A673 (cell line): ENCODE data around the gene PKN1. TPM values are rescaled to one million over a fixed set of nuclear protein-coding genes. Genes with fewer than 3 reads are reported as not detected.

Experiments
- BruUV-seq: library from RNA; stranded (reverse); fragments of 400-500 nt; replicated peaks from 2 replicates; lab custom pipeline; 2021; lab: Mats Ljungman, UMichigan
- CTCF ChIA-PET: fragments of 300-600 bp; sonication (Branson Sonifier 250); formaldehyde crosslinking; loops from one replicate; lab custom pipeline; 2022; ENCODE audit warnings: antibody characterized with exemption; lab: Charles Lee
- POLR2A ChIA-PET: fragments of 300-600 bp; sonication (Branson Sonifier 250); formaldehyde crosslinking; loops from one replicate; lab custom pipeline; 2022; ENCODE audit warnings: antibody characterized with exemption; ENCODE audit not compliant: low non-redundant PET; lab: Charles Lee
- DNase-seq: peaks from one replicate; pipeline ENCODE4 v3.0.0-alpha.2; 2015; ENCODE audit warnings: low spot score
- H3K27ac ChIP-seq: fragments of 200-600 bp; sonication (generic); 2 replicates; pipeline ENCODE4 v1.5.1; 2016; ENCODE audit warnings: mixed run types, low read depth, mild to moderate bottlenecking, mixed read lengths, antibody characterized with exemption, low read length; ENCODE audit not compliant: poor library complexity, severe bottlenecking
- H3K27me3 ChIP-seq: fragments of 200-600 bp; sonication (generic); replicated peaks from 2 replicates; pipeline ENCODE4 v1.6.1; 2017; ENCODE audit warnings: mixed run types, low read depth, mild to moderate bottlenecking, mixed read lengths, antibody characterized with exemption, low read length; ENCODE audit not compliant: insufficient read depth, poor library complexity
- H3K36me3 ChIP-seq: fragments of 200-600 bp; sonication (generic); 2 replicates; pipeline ENCODE4 v1.6.1; 2016; ENCODE audit warnings: mixed run types, mild to moderate bottlenecking, mixed read lengths, antibody characterized with exemption, low read length; ENCODE audit not compliant: insufficient read depth, poor library complexity, severe bottlenecking
- H3K4me1 ChIP-seq: fragments of 200-600 bp; sonication (generic); 2 replicates; pipeline ENCODE4 v1.6.1; 2017; ENCODE audit warnings: mixed run types, mild to moderate bottlenecking, mixed read lengths, antibody characterized with exemption, low read length; ENCODE audit not compliant: insufficient read depth, poor library complexity, severe bottlenecking
- H3K4me3 ChIP-seq: fragments of 200-600 bp; sonication (generic); 2 replicates; pipeline ENCODE4 v1.5.1; 2016; ENCODE audit warnings: low read depth, mixed run types, mild to moderate bottlenecking, mixed read lengths, low read length; ENCODE audit not compliant: poor library complexity, severe bottlenecking
- H3K9me3 ChIP-seq: fragments of 200-600 bp; sonication (generic); 2 replicates; pipeline ENCODE4 v1.6.1; 2016; ENCODE audit warnings: mixed run types, low read depth, mild to moderate bottlenecking, mixed read lengths, antibody characterized with exemption, low read length; ENCODE audit not compliant: poor library complexity, severe bottlenecking
- EZH2 ChIP-seq: fragments of 200-600 bp; sonication (generic); IDR thresholded peaks from 2 replicates; pipeline ENCODE4 v1.6.1; 2017; ENCODE audit warnings: borderline replicate concordance, low read depth, mild to moderate bottlenecking, mixed read lengths, antibody characterized with exemption, low read length; ENCODE audit not compliant: poor library complexity, severe bottlenecking
- intact Hi-C: fragments of 100-400 bp; cut with micrococcal nuclease; formaldehyde crosslinking; loops from one replicate; pipeline ENCODE4 v1.10.0; 2022; ENCODE audit not compliant: unreplicated experiment
- total RNA-seq: library from RNA; stranded (reverse); gene quantifications from 2 replicates; pipeline ENCODE4 v1.2.3, GENCODE V29; 2021
- TF ChIP-seq, protein P1 (sequence below): fragments of 300-800, 200-600 bp; sonication (generic); conservative IDR thresholded peaks from 2 replicates; pipeline ENCODE4 v1.5.1; 2017; ENCODE audit warnings: low read depth, mild to moderate bottlenecking, antibody characterized with exemption, low read length, moderate library complexity, mixed read lengths

The PKN1 gene
- total RNA-seq, 1 experiment from 2014 or later = 91.4 TPM

DNA sequence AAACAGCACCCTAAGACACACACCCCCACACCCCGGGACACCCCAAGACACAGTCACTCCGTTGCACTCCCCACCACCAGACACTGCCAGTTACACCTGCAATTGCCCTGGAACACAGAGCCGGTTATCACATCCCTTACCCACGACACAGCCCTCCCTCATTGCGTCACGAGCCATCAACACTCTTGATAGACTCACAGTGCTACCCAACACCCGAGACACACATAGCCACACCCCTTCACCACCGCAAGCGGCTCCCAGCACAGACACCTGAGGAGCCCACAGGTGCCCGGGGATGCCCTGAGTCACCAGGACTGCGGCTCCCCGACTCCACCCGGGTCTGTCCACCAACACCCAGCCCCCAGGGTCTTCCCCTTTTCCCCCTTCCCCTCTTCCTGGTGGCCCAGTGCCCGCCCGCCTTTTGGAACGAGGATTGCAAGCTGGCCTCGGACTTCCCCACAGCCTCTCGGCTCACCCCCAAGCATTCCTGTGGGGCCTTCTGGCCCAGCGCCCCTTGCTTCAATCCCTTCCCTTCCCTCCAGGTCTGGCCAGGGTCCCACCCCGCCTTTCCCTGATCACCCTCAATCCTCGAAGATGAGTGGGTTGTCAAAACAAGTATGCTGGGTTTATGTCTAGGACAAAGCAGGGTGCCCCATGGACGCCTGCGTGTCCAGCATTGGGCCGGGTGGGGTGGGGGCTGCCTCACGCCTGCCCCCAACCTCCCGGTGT lies 43.7 kb downstream of the PKN1 start:
- H3K4me3 ChIP-seq = no peak overlapping the region
- no peaks in the 10 kb centered on the region for H3K27me3 ChIP-seq
- TF ChIP-seq, protein P1, sequence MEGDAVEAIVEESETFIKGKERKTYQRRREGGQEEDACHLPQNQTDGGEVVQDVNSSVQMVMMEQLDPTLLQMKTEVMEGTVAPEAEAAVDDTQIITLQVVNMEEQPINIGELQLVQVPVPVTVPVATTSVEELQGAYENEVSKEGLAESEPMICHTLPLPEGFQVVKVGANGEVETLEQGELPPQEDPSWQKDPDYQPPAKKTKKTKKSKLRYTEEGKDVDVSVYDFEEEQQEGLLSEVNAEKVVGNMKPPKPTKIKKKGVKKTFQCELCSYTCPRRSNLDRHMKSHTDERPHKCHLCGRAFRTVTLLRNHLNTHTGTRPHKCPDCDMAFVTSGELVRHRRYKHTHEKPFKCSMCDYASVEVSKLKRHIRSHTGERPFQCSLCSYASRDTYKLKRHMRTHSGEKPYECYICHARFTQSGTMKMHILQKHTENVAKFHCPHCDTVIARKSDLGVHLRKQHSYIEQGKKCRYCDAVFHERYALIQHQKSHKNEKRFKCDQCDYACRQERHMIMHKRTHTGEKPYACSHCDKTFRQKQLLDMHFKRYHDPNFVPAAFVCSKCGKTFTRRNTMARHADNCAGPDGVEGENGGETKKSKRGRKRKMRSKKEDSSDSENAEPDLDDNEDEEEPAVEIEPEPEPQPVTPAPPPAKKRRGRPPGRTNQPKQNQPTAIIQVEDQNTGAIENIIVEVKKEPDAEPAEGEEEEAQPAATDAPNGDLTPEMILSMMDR = no peak
- no peak for TF ChIP-seq EZH2
- ChIA-PET POLR2A (interaction anchor here (0.6 kb wide), 1 partner anchor 293 kb away, joined by 3 read pairs; no protein-coding TSS in a partner anchor), CTCF (no interaction called here)
- peak; percentile 65 for DNase-seq
- peaks cover 36% of the 10 kb centered on the region for H3K4me1 ChIP-seq
- peaks cover 12% of the 10 kb centered on the region for H3K36me3 ChIP-seq
- H3K9me3 ChIP-seq = no peaks in the 10 kb centered on the region
- H3K27ac ChIP-seq = peak overlapping the region; percentile 43
- intact Hi-C loops = loop anchor here (5.0 kb wide), 1 partner anchor 115 kb away; no protein-coding TSS in a partner anchor
- no TSS peak for BruUV-seq

DNA sequence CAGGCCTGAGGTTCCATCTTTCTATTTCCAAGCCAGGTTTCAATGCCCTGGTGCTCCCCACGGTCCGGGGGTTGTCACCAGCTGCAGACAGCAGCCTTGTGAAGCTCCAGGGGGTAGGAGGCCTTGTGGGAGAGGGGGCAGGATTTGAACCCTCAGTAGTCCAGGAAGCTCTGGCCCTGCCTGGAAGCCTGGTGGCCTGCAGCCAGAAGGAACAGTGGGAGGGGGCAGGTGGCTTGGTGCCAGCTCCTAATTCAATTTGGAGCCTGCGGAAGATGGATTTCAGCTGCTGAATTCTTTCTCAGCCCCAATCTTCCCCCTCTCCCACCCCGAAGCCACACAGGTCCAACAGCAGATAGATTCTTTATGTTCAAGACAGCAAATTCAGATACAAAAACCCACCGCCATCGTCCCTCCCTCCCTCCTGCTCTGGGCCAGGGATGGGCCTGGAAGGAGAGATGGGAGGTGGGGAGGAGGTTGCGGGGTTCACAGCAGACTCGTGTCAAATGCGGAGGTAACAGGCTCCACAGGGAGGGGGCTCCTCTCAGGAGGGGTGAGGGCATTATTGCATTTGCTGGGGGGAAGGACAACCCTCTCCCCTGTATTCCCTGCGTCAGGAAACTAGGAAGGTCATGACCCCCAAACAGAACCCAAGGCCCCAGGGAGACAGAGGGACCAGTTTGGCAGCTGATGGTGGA lies 44.5 kb downstream of the PKN1 start:
- ChIA-PET POLR2A (interaction anchor here (0.6 kb wide), 1 partner anchor 293 kb away, joined by 3 read pairs; no protein-coding TSS in a partner anchor), CTCF (interaction anchor here (1.1 kb wide), 1 partner anchor 115 kb away, joined by 3 read pairs; no protein-coding TSS in a partner anchor)
- H3K36me3 ChIP-seq = peaks cover 12% of the 10 kb centered on the region
- no TSS peak for BruUV-seq
- no peaks in the 10 kb centered on the region for H3K27me3 ChIP-seq
- no peak overlapping the region for H3K4me3 ChIP-seq
- peaks cover 33% of the 10 kb centered on the region for H3K4me1 ChIP-seq
- DNase-seq = peak; percentile 77
- H3K9me3 ChIP-seq = no peaks in the 10 kb centered on the region
- peak overlapping the region; percentile 55 for H3K27ac ChIP-seq
- TF ChIP-seq, protein P1 = no peak
- no peak for TF ChIP-seq EZH2
- intact Hi-C loops = loop anchor here (5.0 kb wide), 1 partner anchor 115 kb away; no protein-coding TSS in a partner anchor

DNA sequence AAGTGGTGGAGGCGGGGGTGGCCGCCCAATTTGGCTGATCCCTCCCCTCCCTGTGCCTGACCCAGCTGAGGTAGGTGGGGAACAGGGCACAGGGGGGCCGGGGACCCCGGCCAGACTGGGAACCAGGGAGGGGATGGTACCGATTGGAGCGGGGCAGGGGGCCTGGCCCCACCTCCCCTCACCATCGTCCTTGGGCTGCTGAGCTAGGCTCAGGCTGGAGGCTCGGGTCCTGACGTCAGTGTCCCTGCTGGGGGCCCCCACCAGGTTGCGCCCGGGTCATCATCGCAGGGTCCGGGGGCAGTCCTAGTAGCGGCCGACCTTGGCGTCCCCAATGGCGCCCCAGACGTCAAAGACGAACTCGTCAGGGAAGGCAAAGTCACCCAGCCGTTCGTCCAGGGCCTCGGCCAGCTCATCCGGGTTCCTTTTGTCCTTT lies 45.0 kb downstream of the PKN1 start:
- H3K4me1 ChIP-seq = peaks cover 33% of the 10 kb centered on the region
- intact Hi-C loops = loop anchor here (5.0 kb wide), 1 partner anchor 116 kb away; no protein-coding TSS in a partner anchor
- no peaks in the 10 kb centered on the region for H3K9me3 ChIP-seq
- no peak for DNase-seq
- CTCF ChIA-PET = interaction anchor here (0.8 to 1.1 kb wide), 2 partner anchors 116 to 342 kb away, joined by 3 read pairs; partner anchors contain the start of gene ASF1B
- no TSS peak for BruUV-seq
- peaks cover 12% of the 10 kb centered on the region for H3K36me3 ChIP-seq
- H3K4me3 ChIP-seq = no peak overlapping the region
- POLR2A ChIA-PET = no interaction called here
- H3K27ac ChIP-seq = peak overlapping the region; percentile 55
- TF ChIP-seq EZH2 = no peak
- TF ChIP-seq, protein P1 = no peak
- no peaks in the 10 kb centered on the region for H3K27me3 ChIP-seq
